H9 (cell line): ENCODE data around the gene VENTX. TPM values are rescaled to one million over a fixed set of nuclear protein-coding genes. Genes with fewer than 3 reads are reported as not detected.

Experiments used
- DNase-seq: peaks from one replicate; pipeline ENCODE4 v3.0.0-alpha.2; 2017
- H2AFZ ChIP-seq: one replicate; pipeline ENCODE4 v1.6.1; 2013; ENCODE audit warnings: mild to moderate bottlenecking, low read length, control low read depth, moderate library complexity
- H2AK5ac ChIP-seq: 2 replicates; pipeline ENCODE4 v1.6.1; 2013; ENCODE audit warnings: low read length, control low read depth, mixed read lengths; ENCODE audit not compliant: insufficient read length
- H2BK120ac ChIP-seq: one replicate; pipeline ENCODE4 v1.6.1; 2013; ENCODE audit warnings: low read depth, mild to moderate bottlenecking, low read length, control low read depth, inconsistent platforms; ENCODE audit not compliant: poor library complexity, severe bottlenecking
- H2BK12ac ChIP-seq: 2 replicates; pipeline ENCODE4 v1.6.1; 2013; ENCODE audit warnings: low read length, control low read depth, mixed read lengths, low read depth; ENCODE audit not compliant: insufficient read length
- H2BK15ac ChIP-seq: 2 replicates; pipeline ENCODE4 v1.6.1; 2013; ENCODE audit warnings: low read depth, low read length, control low read depth
- H2BK20ac ChIP-seq: one replicate; pipeline ENCODE4 v1.6.1; 2013; ENCODE audit warnings: low read depth, mild to moderate bottlenecking, low read length, control low read depth, inconsistent platforms; ENCODE audit not compliant: poor library complexity, severe bottlenecking
- H2BK5ac ChIP-seq: 2 replicates; pipeline ENCODE4 v1.6.1; 2013; ENCODE audit warnings: low read length, control low read depth, mixed read lengths; ENCODE audit not compliant: insufficient read length
- H3K14ac ChIP-seq: 2 replicates; pipeline ENCODE4 v1.6.1; 2013; ENCODE audit warnings: low read length, control low read depth; ENCODE audit not compliant: insufficient read depth
- H3K18ac ChIP-seq: 2 replicates; pipeline ENCODE4 v1.6.1; 2013; ENCODE audit warnings: low read depth, mild to moderate bottlenecking, mixed read lengths, low read length, control low read depth; ENCODE audit not compliant: insufficient read length
- H3K23ac ChIP-seq: 2 replicates; pipeline ENCODE4 v1.6.1; 2013; ENCODE audit warnings: low read length, control low read depth, mixed read lengths, low read depth; ENCODE audit not compliant: insufficient read length
- H3K23me2 ChIP-seq: 2 replicates; pipeline ENCODE4 v1.6.1; 2013; ENCODE audit warnings: low read depth, mild to moderate bottlenecking, mixed read lengths, low read length, control low read depth; ENCODE audit not compliant: insufficient read length, poor library complexity, severe bottlenecking
- H3K27ac ChIP-seq: 2 replicates; pipeline ENCODE4 v1.5.1; 2013; ENCODE audit warnings: low read length, control low read depth, mixed read lengths, low read depth; ENCODE audit not compliant: insufficient read length
- H3K27me3 ChIP-seq: 2 replicates; pipeline ENCODE4 v1.6.1; 2013; ENCODE audit warnings: low read length, control low read depth, inconsistent platforms; ENCODE audit not compliant: insufficient read depth
- H3K4ac ChIP-seq: 2 replicates; pipeline ENCODE4 v1.6.1; 2013; ENCODE audit warnings: low read depth, mild to moderate bottlenecking, control low read depth, inconsistent platforms, low read length, moderate library complexity
- H3K4me1 ChIP-seq: 2 replicates; pipeline ENCODE4 v1.6.1; 2013; ENCODE audit warnings: low read length, control low read depth, inconsistent platforms; ENCODE audit not compliant: insufficient read depth
- H3K4me2 ChIP-seq: 2 replicates; pipeline ENCODE4 v1.6.1; 2013; ENCODE audit warnings: low read length, control low read depth, mixed read lengths; ENCODE audit not compliant: insufficient read length, insufficient read depth
- H3K56ac ChIP-seq: 2 replicates; pipeline ENCODE4 v1.6.1; 2013; ENCODE audit warnings: low read depth, mild to moderate bottlenecking, mixed read lengths, low read length, control low read depth; ENCODE audit not compliant: insufficient read length
- H3K79me1 ChIP-seq: 2 replicates; pipeline ENCODE4 v1.6.1; 2013; ENCODE audit warnings: low read depth, mild to moderate bottlenecking, moderate library complexity, low read length, control low read depth, inconsistent platforms; ENCODE audit not compliant: insufficient read depth, poor library complexity, severe bottlenecking
- H3K79me2 ChIP-seq: 2 replicates; pipeline ENCODE4 v1.6.1; 2013; ENCODE audit warnings: low read length, control low read depth, inconsistent platforms; ENCODE audit not compliant: insufficient read depth
- H3K9ac ChIP-seq: 2 replicates; pipeline ENCODE4 v1.6.1; 2013; ENCODE audit warnings: low read length, control low read depth, mixed read lengths; ENCODE audit not compliant: insufficient read length; ENCODE audit errors: extremely low read depth
- H3K9me3 ChIP-seq: one replicate; pipeline ENCODE4 v1.6.1; 2013; ENCODE audit warnings: low read depth, low read length, inconsistent platforms; ENCODE audit not compliant: control insufficient read depth
- H3T11ph ChIP-seq: one replicate; pipeline ENCODE4 v1.6.1; 2013; ENCODE audit warnings: mild to moderate bottlenecking, low read length, control low read depth, inconsistent platforms
- H4K20me1 ChIP-seq: one replicate; pipeline ENCODE4 v1.6.1; 2013; ENCODE audit not compliant: control insufficient read depth, insufficient read length, insufficient read depth
- H4K5ac ChIP-seq: 2 replicates; pipeline ENCODE4 v1.6.1; 2013; ENCODE audit warnings: low read depth, mild to moderate bottlenecking, mixed read lengths, low read length, control low read depth; ENCODE audit not compliant: insufficient read length
- H4K8ac ChIP-seq: replicated peaks from 2 replicates; pipeline ENCODE4 v1.6.1; 2013; ENCODE audit warnings: low read length, control low read depth, mixed read lengths, low read depth; ENCODE audit not compliant: insufficient read length
- H4K91ac ChIP-seq: 2 replicates; pipeline ENCODE4 v1.6.1; 2013; ENCODE audit warnings: low read depth, mild to moderate bottlenecking, moderate library complexity, mixed read lengths, low read length, control low read depth; ENCODE audit not compliant: insufficient read length
- H3K27ac Mint-ChIP-seq, 3 experiments: 2 replicates in 2 of 3; 3 replicates in 1 of 3; pipeline ENCODE4 v1.8.0; 2020 to 2021; ENCODE audit warnings: mixed read lengths in 3 of 3, mild to moderate bottlenecking in 1 of 3, moderate library complexity in 1 of 3
- H3K27me3 Mint-ChIP-seq: 2 replicates; pipeline ENCODE4 v1.8.0; 2021; ENCODE audit warnings: low read depth, mild to moderate bottlenecking, moderate library complexity, mixed read lengths
- H3K36me3 Mint-ChIP-seq, 3 experiments: 2 replicates in 2 of 3; 3 replicates in 1 of 3; pipeline ENCODE4 v1.8.0; 2020 to 2021; ENCODE audit warnings: low read depth in 3 of 3, mixed read lengths in 3 of 3; ENCODE audit not compliant: insufficient read depth in 1 of 3
- H3K4me1 Mint-ChIP-seq, 2 experiments: 2 replicates each; pipeline ENCODE4 v1.8.0; 2020; ENCODE audit warnings: mixed read lengths in 2 of 2
- H3K4me3 Mint-ChIP-seq, 2 experiments: 2 replicates in 1 of 2; 3 replicates in 1 of 2; pipeline ENCODE4 v1.8.0; 2020 to 2021; ENCODE audit warnings: mild to moderate bottlenecking in 2 of 2, mixed read lengths in 2 of 2, moderate library complexity in 1 of 2
- H3K9me3 Mint-ChIP-seq, 2 experiments: 2 replicates in 1 of 2; 3 replicates in 1 of 2; pipeline ENCODE4 v1.8.0; 2020; ENCODE audit warnings: mild to moderate bottlenecking in 2 of 2, mixed read lengths in 2 of 2, moderate library complexity in 1 of 2
- WGBS: extraction: QIAGEN DNeasy Blood & Tissue Kit; methylation state at CpG from one replicate; pipeline ENCODE4 v1.1.7; 2013; ENCODE audit warnings: missing lambda C conversion rate, low lambda C conversion rate, mixed read lengths; ENCODE audit not compliant: insufficient read length; ENCODE audit errors: extremely low coverage; 5-methylcytosine and 5-hydroxymethylcytosine counted together
- total RNA-seq: library from RNA; stranded (reverse); gene quantifications from 2 replicates; pipeline ENCODE4 v1.2.1, GENCODE V29; 2021
- TF ChIP-seq, protein P1 (sequence below): fragments of 200-600 bp; sonication (generic); conservative IDR thresholded peaks from 3 replicates; pipeline ENCODE4 v1.8.0; 2021; ENCODE audit warnings: antibody characterized with exemption, mild to moderate bottlenecking

VENTX gene
- total RNA-seq, 1 experiment from 2014 or later = 10.9 TPM

- Mint-ChIP-seq H3K36me3 (no peaks in the 10 kb centered on the region), H3K9me3 (no peaks in the 10 kb centered on the region; a peak in 1 of 5 replicates), H3K4me1 (peaks cover 21 to 31% of the 10 kb centered on the region in 2 experiments), H3K27me3 (peaks cover 8% of the 10 kb centered on the region), H3K27ac (no peak overlapping the region), H3K4me3 (no peak overlapping the region)
- Histone ChIP-seq H3K4me1 (no peaks in the 10 kb centered on the region), H3K56ac (no peak overlapping the region), H2BK120ac (no peak overlapping the region), H3K9me3 (no peaks in the 10 kb centered on the region), H3K9ac (no peak overlapping the region), H3K27ac (no peak overlapping the region), H3K4ac (no peak overlapping the region), H2AFZ (no peak overlapping the region), H3K79me1 (no peaks in the 10 kb centered on the region), H2AK5ac (no peak overlapping the region), H3K23ac (no peak overlapping the region), H2BK20ac (no peak overlapping the region), H4K91ac (no peak overlapping the region), H2BK12ac (no peak overlapping the region), H3K18ac (no peak overlapping the region), H4K20me1 (no peaks in the 10 kb centered on the region), H2BK5ac (no peak overlapping the region), H3T11ph (no peak overlapping the region), H2BK15ac (no peak overlapping the region), H4K5ac (no peak overlapping the region), H3K14ac (no peak overlapping the region), H3K27me3 (no peaks in the 10 kb centered on the region), H3K79me2 (no peaks in the 10 kb centered on the region), H4K8ac (no peak overlapping the region), H3K23me2 (no peaks in the 10 kb centered on the region), H3K4me2 (no peak overlapping the region)
- TF ChIP-seq, protein P1, sequence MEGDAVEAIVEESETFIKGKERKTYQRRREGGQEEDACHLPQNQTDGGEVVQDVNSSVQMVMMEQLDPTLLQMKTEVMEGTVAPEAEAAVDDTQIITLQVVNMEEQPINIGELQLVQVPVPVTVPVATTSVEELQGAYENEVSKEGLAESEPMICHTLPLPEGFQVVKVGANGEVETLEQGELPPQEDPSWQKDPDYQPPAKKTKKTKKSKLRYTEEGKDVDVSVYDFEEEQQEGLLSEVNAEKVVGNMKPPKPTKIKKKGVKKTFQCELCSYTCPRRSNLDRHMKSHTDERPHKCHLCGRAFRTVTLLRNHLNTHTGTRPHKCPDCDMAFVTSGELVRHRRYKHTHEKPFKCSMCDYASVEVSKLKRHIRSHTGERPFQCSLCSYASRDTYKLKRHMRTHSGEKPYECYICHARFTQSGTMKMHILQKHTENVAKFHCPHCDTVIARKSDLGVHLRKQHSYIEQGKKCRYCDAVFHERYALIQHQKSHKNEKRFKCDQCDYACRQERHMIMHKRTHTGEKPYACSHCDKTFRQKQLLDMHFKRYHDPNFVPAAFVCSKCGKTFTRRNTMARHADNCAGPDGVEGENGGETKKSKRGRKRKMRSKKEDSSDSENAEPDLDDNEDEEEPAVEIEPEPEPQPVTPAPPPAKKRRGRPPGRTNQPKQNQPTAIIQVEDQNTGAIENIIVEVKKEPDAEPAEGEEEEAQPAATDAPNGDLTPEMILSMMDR = no peak
- no peak for DNase-seq
- WGBS = no CpG with 5 or more reads among the region's 12 CpGs
Observed at GRCh38 chr10:133248334-133248715, 10.7 kb downstream of the VENTX start.
